Gastrocnemius medialis (tissue), 4 donors: ENCODE data around the gene SMPDL3A.
A peak's percentile ranks its signal among the peaks of the same experiment; 100 is the strongest.

Experiments
- POLR2A ChIP-seq, 2 donors: fragments of 450-650 bp; IDR thresholded peaks; one replicate each; pipeline ENCODE4 v1.6.1; 2017; ENCODE audit warnings: antibody characterized with exemption in 2 of 2, mild to moderate bottlenecking in 2 of 2, moderate library complexity in 2 of 2
- TF ChIP-seq, protein P1 (sequence below), 5 experiments: fragments of 450-650 bp in 3 of 5; fragments of 200-600 bp in 2 of 5; sonication (generic) in 2 of 5; IDR thresholded peaks in 4 of 5; conservative IDR thresholded peaks in 1 of 5; 1 replicate in 4 of 5; 2 replicates in 1 of 5; pipeline ENCODE4 v1.5.1; 2016 to 2019; ENCODE audit warnings: antibody characterized with exemption in 5 of 5, mild to moderate bottlenecking in 3 of 5, moderate library complexity in 3 of 5

- TF ChIP-seq, protein P1, sequence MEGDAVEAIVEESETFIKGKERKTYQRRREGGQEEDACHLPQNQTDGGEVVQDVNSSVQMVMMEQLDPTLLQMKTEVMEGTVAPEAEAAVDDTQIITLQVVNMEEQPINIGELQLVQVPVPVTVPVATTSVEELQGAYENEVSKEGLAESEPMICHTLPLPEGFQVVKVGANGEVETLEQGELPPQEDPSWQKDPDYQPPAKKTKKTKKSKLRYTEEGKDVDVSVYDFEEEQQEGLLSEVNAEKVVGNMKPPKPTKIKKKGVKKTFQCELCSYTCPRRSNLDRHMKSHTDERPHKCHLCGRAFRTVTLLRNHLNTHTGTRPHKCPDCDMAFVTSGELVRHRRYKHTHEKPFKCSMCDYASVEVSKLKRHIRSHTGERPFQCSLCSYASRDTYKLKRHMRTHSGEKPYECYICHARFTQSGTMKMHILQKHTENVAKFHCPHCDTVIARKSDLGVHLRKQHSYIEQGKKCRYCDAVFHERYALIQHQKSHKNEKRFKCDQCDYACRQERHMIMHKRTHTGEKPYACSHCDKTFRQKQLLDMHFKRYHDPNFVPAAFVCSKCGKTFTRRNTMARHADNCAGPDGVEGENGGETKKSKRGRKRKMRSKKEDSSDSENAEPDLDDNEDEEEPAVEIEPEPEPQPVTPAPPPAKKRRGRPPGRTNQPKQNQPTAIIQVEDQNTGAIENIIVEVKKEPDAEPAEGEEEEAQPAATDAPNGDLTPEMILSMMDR (IDR thresholded peaks at IDR 0.05 in 4 of 5, conservative IDR thresholded peaks at IDR 0.05 in 1 of 5), result no peak
- peak in 1 of 2 donors; percentile 26 for TF ChIP-seq POLR2A (IDR thresholded peaks at IDR 0.05)
Measured at GRCh38 chr6:122753688-122754056, 35.4 kb upstream of the SMPDL3A start.
